G401.6 (cell line): ENCODE data around the gene AP5Z1.

Source experiments
- FAIRE-seq: peaks from 2 replicates; lab custom pipeline; 2012; peaks lifted over from hg19 to GRCh38; lab: Jason Lieb, UNC

The AP5Z1 gene

DNA sequence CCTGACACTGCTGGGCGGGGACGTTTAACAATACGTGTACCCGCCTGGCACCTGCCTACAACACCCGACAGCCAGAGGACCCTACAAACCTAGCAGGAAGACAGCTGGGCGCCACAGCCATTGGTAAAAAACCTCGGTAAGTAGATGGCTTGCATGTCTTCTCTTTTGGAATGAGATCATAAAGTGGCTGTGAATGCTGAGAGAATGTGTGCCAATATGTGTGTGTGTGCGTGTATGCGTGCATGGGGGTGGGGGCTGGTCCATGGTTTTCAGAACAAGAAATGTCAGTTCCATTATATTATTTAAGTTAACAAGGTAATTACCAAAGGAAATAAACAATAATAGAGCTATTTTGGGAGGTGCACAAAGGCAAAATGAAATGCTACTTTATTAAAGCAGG, 47.3 kb downstream of the AP5Z1 start:
- FAIRE-seq = no peak

DNA sequence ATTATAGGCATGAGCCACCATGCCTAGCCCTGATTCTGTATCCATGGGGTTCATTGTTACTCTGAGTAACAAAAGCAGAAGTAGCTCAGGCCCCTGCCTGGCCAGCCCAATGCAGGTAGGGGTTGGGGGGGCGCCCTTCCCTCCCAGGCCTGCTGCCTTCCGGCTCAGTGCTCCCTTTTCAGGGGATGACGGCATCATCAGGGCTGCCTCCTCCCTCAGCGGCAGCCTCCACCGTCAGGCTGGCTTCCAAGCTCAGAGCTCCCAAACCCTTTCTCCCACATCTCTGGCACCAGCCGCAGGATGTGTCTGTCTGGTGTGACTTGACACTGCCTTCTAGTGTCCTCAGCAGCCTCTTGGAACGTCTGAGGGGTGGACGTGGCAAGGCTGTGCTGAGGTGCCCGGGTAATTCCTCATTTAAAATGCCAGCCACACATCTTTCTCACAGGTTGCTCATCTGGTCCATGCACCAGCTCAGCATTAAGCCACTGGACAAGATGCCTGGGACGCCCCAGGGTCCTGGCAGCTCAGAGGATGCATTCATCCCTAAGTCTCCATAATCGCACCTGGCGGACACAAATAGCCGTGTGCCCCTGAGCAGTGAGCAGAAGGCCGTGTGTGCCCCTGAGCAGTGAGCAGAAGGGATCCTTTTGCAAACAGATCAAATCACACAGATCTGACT, 48.2 kb downstream of the AP5Z1 start:
- no peak for FAIRE-seq

DNA sequence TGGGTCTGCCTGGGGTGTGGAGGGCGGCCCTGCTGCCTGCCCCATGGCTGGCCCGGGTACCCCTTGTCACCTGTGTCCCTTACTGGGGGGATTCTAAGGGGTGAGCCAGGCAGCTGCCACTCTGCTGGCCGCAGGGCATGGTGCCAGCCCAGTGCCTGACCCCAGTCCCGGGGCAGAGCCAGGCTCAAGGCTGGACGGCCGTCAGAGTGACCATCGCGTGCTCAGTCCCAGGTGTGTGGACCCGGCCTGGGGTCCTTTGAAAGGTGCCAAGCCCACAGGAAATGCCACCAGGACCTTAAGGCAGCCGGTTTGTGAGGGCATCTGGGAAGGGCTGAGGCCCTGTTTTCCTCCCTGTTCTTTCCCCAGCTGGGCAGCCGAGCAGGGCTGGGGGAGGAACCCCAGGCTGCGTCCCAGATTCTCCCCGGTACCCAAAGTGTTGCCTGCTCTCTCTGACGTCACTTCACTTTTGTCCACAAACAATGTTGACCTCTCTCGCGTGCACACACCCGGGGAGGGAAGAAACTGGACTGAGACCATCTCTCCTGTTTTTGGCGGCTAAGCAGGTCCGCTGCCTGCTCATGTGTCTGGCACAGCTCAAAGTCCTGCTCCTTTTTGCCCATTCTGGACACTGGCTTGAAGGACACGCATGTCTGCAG, 48.8 kb downstream of the AP5Z1 start:
- FAIRE-seq = no peak

DNA sequence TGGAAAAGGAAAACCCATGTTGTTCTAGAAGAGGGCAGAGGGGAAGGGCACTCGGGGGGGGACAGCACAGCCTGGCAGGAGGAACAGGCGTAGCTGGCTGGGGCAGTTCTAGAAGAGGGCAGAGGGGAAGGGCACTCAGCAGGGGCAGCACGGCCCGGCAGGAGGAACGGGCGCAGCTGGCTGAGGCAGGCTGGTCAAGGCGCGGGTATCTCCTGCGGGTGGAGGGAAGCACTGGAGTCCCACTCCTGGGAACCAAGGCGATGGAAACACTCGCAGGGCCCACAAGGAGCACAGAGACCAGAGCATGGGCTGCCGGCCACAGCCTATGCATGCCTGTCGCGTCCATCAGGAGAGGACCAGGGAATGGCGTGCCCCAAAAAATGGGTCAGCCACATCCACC, 49.7 kb downstream of the AP5Z1 start:
- no peak for FAIRE-seq

DNA sequence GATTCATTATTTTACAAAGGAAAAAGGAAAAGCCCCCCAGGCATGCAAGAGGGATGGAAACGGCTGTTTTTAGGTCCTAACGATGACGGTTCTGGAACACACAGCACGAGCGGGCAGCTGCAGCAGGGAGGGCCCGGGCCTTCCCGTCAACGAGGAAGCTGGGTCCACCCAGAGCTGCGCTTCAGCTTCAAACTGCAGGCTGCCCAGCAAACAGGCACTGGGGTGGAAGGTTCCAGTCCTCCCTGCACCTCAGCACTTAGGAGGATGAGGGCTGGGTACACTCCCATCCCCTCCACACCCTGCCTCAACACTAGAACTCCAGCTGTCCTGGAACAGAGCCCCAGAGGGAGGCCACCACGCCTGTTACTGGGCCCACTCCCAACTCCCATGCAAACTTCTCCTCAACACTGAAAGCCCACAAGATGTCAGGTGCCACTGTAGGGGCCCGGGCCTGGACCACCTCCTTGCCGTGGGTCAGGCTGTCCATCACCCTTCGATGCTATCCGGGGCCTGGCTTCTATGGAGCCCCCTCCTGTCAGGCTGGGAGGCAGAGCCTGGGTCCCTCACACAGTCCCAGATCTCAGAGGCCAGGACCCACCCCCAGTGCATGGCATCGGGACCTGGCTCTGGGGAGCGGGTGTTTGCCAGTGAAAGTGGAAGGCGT, 53.4 kb downstream of the AP5Z1 start:
- no peak for FAIRE-seq

DNA sequence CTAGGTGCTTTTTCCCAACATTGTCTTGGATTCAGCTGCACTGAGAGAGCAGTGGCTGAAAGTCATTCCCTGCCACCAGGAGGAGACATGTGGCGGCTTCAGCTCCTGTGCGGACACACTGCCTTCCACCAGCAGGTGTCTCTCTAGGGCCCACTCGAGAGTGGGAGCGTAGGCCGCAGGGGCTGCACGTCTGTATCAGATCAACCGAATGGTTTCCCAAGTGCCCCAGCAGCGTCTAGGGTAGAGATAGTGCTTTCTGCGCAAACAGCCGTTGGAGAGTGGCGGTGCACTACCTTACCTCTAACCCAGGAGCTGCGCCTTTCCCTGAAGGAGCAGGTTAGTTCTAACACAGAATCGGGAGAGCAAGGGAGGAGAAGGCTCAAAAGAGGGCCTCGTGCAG, 54.8 kb downstream of the AP5Z1 start:
- FAIRE-seq = peak; percentile 27

DNA sequence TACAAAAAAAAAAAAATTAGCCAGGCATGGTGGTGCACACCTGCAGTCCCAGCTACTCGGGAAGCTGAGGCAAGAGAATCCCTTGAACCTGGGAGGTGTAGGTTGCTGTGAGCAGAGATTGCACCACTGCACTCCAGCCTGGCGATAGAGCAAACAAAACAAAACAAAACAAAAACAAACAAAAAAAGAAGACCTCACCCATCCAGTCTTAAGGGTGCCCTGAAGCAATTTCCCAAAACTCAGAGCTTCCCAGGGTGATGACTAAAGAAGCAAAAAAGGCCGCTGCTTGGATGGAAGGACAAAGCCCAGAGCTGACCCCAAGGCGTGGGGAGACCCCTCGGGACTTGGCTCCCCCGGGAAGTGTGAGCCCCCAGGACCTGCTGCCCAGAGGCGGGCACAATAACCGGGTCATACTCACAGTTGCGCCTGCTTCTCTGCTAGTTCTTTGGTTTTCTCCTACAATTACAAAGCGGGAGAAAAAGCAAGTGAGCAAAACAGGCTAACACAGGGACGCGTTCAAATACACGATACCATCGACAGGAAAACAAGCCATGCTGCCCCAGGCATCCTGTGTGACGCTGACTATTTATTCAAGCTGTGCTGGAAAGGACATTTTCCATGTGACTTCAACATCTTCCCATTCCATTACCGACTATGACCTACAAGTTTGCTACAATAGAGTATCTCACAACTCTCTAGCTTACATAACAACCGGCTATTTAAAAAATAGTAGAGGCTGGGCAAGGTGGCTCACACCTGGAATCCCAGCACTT, 56.5 kb downstream of the AP5Z1 start:
- no peak for FAIRE-seq

DNA sequence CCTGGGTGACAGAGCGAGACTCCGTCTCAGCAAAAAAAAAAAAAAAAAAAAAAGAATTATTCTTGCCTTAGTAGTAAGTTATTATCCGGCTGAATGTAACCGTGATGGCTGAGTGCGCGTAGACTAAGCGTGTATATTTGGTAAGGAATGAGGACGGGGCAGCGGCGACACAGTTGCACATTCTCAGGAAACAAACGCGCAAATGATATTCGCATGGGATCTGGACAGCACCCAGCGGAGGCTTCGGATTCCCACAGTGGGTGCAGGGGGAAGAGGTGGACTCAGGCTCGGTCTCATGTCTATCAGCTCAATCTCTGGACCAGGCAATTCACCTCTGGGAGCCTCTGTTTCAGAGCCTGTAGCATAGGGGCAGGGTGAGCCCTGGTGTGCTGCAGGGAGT, 57.3 kb downstream of the AP5Z1 start:
- no peak for FAIRE-seq

DNA sequence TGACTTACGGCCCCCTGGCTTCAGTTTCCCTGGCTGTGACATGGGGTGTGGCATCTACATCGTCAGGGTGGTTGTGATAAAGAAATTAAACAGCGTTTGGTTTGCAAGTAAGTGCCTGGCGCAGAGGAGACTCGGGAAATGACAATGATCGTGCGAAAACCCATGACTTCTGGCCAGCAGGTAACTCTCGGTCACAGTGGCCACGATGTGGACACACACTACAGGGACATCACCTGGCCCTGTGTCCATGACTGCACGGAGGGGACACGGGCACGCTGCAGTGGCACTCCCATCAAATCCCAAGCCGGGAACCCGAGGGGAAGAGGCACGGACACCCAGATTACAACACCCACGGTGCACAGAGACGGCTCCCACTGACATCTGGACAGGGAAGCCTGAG, 57.8 kb downstream of the AP5Z1 start:
- FAIRE-seq = no peak

DNA sequence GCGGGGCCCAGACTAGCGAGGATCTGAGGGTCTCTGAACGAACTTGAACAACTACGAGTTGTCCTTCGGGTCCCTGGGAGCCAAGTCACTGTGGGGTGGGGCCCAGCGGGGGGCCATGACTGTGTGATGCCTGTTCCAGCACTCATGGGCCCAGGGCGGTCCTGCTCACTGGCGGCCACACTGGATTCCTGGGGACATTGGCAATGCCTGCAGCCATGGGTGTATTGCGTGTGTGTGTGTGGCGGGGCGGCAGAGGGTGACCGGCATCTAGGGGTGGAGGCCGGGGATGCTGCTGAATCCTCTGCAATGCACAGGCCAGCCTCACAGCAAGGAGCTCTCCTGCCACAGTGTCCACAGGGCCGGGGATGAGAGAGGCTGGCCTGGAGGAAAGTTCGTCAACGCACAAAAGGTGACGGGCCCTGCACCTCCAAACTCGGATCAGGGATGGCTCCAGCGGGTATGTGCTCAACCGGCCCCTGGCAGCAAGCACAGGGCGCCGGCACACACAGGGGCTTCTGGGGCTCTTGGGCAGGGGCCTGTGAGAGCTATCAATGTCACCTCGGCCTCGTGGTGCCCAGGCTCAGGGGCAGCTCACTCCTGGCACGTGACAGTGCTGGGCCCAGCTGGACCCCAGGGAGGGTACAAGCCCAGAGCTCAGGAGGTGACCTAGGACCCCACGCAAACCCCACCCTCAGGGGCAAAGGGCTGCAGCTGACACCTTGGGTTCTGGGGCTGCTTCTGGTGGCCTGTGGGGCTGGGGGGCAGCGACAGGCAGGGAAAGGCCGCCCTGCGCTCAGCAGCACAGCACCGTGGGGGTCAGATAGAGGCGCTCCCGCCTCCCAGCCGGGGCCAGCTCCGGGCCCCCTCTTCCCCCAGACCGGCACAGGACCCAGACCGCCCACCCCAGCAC, 58.5 kb downstream of the AP5Z1 start:
- no peak for FAIRE-seq

DNA sequence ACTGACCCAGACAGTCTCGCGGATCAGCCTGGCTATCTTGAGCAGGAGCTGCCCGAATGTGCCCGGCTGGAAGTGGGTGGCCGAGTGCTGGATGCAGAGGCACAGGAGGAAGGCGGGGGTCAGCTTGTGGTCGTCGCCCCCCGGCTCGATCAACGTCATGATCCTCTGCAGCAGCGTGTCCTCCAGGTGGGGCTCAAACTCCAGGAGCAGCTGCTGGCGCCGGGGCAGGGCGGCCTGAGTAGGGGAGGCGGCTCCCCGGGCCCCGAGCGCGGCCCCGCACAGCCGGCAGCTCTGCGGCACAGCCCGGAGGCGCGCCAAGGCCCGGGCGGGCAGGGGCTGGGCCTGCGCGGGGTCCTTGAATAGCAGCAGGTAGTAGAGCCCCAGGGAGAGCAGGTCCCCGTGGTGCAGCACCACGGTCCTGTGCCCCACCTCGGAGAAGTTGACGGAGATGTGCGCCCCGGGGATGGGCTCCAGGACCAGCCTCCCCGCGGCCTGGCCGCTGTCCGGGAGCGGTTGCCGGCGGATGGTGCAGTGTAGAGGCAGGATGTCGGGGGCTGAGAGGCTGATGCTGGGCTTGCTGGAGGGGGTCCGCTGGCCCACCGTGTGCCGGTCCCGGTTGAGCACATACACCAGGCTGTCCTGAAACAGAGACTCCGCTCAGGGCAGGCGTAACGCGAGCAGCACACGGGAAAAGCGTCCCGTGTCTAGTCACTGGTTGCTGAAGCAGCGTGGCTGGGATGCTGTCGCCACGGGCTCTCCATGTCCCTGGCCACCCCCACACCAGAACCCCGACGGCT, 59.4 kb downstream of the AP5Z1 start:
- no peak for FAIRE-seq

DNA sequence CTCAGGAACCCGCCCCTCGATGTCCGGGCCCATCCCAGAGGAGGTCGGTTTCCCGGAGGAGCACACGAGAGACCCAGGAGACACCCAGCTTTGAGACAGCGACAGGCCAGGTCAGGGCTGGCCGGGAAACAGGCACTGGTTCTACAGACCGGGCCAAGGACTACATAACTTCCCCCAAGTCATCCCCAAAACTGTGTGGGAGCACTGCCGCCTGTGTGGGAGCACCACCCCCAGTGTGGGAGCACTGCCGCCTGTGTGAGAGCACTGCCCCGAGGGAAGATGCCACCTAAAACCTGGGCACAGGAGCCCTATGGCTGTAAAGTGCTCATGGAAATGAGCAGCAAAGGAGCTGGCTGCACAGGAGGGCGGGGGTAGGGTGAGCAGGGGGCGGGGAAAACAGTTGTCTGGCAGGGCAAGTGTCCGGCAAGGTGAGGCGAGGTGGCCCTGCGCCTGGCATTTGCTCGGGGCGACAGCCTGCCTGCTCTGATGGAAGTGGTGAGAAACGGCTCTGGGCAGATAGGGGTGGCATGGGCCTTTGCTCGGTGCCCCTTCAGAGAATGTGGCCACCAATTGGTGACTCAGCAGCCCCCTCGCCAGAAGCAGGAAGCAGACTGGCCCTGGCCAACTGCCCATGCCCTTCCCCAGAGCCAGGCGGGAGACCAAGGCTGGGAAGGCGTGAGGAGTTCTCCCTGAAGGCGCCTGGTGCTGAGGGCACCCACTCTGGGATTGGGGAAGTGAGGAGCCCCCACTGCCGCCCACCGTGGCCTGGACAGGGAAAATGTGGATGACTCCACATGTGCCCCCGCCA, 60.2 kb downstream of the AP5Z1 start:
- no peak for FAIRE-seq

DNA sequence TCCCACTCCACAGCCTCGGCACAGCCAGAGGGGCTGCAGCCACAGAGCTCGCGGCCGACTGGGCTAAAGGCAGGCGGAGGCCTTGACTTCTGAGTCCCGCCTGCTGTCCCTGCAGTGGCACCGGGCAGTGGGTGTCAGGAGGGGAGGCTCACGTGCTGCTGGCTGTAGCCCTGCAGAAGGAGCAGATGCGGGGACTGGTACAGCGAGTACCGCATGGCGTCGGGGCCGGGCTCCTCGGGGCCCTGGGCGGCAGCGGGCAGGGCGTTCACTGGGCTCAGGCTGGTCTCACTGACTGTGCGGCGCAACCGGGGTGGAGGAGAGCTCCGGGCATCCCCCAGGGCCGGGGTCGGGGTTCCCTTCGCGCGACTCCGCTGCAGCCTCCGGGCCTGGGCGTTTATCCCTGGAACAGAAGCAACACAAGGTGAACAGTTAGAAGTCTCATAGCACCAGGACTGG, 60.8 kb downstream of the AP5Z1 start:
- FAIRE-seq = no peak

DNA sequence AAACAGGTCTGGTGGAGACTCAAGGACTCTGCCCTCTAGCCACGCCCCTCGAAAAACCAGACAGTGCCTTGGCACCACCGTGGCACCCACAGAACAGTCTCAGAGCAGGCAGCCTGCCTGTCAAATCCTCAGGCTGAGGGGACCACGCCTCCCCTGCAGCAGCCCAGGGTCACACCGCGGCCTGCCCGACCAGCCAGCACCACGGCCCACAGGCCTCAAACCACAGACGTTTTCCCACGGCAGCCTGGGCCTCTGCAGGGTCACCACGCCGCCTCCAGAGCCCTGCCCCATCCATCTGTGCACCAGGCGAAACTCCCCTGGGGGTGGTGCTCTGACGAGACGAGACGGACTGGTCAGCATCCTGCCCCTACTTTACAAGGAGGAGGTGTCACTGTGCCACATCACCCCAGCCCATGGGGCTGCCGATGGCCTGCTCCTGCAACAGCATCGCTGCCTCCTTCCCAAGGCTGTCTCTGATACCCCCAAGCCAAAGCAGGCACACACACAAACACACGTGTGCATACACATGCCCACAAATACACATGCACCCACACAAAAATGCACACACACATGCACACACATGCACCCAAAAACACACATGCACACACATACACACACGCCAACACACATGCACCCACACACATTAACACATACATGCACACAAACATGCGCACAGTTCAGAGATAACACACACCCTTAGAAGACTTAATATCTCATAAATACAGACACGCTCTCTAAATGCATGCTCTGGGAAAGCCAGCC, 61.8 kb downstream of the AP5Z1 start:
- FAIRE-seq = no peak

DNA sequence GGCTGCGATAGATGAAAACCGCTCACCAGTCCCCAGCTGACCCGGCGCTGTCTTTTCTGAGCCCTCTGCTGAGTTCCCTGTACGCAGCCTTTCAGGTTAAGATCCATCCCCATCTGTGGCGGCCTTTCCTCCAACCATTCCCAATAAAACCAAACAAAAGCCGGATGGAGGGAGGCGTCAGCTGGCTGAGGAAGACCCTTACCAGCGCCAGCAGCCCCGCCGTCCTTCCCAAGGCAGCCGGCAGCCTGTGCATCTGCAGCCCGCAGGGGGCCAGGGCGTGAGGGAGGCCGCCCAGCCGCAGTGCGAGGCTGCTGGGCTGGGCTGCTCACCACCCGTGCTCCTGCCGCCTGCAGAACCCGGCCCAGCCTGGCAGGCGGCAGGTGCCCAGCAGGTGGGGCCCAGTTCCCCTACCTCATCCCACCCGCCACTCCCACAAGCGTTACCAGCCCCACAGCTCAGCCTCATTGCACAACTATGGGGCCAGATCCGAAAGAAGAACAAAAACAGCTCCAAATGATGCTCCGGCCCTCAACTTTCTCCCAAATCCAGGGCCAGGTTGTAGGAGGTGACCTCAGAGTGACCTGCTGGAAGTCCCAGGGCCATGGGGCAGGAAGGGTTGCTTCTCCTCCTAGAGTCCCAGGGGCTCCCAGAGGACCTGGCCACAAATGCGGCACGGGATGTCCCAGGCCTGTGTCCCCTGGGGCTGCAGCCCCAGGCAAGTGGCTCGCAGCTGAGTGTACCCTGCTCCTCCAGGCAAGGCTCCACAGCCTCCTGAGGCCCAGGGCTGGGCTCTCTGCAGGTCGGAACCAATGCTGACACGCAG, 62.6 kb downstream of the AP5Z1 start:
- no peak for FAIRE-seq

DNA sequence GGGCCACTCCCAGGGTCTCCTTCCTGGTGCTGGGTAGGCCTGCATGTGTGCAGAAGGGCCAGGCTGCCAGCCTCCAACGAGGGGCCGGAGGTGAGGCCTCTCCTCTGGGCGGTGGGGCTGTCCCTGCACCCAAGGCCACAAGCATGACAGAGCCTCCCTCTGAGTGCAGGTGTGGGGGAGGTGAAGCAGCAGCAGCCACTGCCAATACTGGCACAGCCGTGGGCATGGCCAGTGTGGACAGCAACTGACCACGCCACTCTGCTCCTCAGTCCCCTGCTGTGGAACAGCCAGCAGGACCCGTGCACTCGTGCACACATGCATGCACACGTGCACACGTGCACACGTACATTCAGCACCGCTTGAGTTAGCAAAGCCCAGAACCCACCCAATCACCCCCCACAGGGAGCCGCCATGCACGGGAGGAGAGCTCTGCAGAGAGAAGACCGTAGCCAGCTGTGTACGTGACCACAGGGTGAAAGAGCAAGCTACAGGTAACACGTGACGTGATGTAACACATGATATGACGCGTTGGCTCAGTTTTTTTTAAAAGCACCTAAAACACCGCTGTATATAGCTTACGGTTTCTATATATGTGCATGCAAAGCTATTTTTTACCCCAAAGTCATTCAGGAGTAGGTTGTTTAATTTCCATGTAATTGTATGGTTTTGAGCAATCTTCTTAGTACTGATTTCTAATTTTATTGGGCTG, 63.4 kb downstream of the AP5Z1 start:
- no peak for FAIRE-seq

DNA sequence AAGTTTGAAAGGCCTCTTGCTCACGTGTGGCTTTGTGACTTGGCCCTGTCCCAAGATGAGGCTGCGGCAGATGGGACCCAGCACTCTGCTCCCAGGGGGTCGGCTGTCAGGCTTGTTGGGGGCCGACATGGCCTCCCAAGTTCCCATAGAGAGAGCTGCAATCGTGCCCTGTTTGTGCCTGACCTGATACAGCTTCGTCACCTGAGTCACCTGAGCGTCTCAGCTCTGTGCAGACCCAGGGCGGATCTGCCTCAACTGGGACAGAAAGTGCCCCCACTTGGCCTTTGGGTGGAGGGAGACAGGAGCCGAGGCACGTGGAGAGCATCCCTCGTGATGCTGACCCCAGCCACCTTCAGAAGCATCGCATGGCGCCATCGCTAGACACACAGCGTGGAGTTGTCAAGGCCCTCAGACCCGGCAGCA, 64.7 kb downstream of the AP5Z1 start:
- FAIRE-seq = no peak
